Measurements from ENCODE around the gene PSMD1.

- TF ChIP-seq CTCF (IDR thresholded peaks at IDR 0.05) (no peak), ZFX (IDR thresholded peaks at IDR 0.05; ENCODE audit: borderline replicate concordance) (no peak)
Measured at GRCh38 chr2:231034291-231034882, 22.3 kb upstream of the PSMD1 start.
